HG03439 (cell line): ENCODE data around the gene CTNND2.

Experiments used
- ATAC-seq: cut with Tn5 transposase; IDR thresholded peaks from one replicate; pipeline ENCODE4 v1.9.1; 2021; ENCODE audit warnings: mild to moderate bottlenecking, moderate library complexity; ENCODE audit not compliant: unreplicated experiment

Gene CTNND2

DNA sequence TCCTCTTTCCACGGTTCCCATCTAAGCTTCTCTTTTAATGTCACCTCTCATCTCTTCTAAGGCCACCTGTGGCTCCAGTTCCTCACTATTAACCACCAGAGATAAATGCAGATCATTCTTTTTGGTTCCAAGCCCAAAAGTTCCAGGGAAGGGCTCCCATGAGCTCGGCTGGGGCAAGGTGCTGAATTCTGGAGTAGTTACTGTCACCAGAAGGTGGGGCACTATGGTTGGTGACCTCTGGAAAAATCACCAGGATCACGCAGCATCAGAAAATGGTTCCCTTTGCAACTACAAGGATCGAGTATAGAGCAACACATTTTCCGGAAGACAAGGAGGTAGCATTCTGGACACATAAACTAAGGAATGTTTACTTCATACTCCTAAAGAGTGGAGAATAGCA, 614.5 kb downstream of the CTNND2 start:
- ATAC-seq: no peak

GRCh38 chr5:11289208-11289607, 615.0 kb downstream of the CTNND2 start:
- no peak for ATAC-seq

DNA sequence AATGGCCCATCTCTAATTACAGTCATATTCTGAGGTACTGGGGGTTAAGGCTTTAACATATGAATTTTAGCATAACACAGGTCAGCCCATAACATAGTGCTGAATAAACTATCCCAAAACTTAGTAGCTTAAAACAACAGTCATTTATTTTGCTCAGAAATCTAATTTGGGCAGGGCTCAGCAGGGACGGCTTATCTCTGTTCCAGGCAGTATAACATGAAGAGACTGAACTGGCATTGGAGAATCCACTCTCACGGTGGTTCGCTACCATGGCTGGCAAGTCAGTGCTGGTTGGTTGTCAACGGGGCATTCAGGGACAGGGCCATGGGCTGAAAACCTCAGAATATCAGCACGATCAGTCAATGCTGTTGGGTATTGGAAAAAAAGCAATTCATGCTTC, 622.4 kb downstream of the CTNND2 start:
- ATAC-seq: no peak

DNA sequence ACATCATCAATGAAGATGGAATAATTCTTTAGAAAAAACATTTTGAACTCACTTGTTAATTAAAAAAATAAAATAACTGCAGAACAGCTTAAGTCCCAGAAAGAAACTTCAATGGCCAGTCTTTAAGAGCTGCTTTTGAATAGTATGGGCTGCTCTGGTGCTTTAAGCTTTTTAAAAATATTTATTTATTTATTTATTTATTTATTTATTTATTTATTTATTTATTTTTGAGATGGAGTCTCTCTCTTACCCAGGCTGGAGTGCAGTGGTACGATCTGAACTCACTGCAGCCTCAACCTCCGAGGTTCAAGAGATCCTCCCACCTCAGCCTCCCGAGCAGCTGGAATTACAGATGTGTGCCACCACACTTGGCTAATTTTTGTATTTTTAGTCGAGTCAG, 626.9 kb downstream of the CTNND2 start:
- no peak for ATAC-seq

DNA sequence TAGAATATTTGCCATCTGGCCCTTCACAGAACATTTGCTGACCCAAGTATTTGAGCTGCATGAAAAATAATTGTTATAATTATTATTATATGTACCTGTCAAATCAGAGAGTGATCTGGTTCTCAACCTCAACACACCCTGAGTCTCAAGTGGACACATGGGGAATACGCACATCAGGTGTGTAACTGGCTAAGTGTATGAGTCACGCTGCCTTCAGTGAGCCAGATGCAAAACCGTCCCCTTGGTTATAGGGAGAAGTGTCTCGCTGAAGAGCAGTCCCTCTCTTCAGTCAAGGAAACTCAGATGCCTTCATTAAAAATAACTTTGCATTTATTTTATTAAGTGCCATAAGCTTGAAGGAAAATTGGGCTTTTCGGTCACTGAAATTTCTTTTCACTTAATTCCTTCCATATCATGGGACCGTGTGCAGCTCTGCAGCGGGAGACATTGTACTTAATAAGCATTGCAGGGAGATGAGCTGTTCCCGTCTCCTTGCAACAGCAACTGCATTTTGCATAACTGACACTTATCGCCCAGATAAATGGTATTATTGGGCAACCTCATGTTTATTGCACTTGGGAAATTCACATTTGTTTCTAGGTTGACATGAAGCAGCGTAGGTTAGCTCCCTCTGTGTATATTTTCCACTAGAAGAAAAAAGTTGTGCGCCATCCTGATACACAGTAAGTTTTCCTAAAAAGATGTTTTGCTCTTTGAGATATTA, 630.9 kb downstream of the CTNND2 start:
- ATAC-seq: no peak

DNA sequence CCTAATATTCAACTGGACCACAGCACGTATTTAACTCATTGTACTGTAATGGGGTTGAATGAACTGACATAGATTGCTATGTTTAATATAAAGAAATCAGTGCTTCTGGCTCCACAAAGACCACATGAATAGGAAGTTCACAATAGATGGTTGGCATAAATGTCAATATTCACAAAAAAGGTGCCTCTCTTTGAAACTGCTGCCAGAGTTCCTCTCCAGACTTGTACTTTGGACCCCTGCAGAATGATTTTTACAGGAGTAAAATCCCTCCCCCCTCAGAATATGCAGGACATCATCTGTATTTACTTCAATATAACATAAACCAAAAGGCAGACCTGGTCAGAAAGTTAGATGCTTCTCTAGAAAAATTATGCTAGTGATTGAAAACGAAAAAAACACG, 634.7 kb downstream of the CTNND2 start:
- no peak for ATAC-seq

- ATAC-seq: no peak
Measured at GRCh38 chr5:11268891-11269290, 635.4 kb downstream of the CTNND2 start.

GRCh38 chr5:11266331-11266730, 637.9 kb downstream of the CTNND2 start:
- ATAC-seq: no peak

- ATAC-seq: no peak
Measured at GRCh38 chr5:11261241-11261640, 643.0 kb downstream of the CTNND2 start.

- ATAC-seq: no peak
Measured at GRCh38 chr5:11258001-11258400, 646.2 kb downstream of the CTNND2 start.

- ATAC-seq: no peak
Measured at GRCh38 chr5:11252523-11252922, 651.7 kb downstream of the CTNND2 start.

GRCh38 chr5:11252075-11252474, 652.2 kb downstream of the CTNND2 start:
- ATAC-seq: no peak

DNA sequence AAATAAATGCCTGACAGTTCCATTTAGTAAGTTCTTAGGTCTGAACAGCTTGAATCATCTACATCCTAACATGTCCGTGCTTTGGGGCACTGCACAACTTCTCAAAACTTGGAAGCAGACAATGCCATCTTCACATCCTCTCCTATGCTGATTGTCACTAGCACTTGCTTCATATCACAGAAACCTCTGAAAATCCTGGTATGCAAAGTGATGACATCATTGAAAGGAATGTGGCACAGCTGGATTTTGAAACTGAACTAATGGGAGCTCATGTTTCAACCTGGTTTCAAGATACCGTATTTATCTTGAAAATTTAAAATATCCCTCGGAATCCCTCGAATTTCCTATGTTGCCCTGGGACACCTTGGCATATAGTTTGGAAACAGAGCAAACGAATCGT, 653.0 kb downstream of the CTNND2 start:
- ATAC-seq: no peak

GRCh38 chr5:11248966-11249365, 655.3 kb downstream of the CTNND2 start:
- ATAC-seq: no peak

DNA sequence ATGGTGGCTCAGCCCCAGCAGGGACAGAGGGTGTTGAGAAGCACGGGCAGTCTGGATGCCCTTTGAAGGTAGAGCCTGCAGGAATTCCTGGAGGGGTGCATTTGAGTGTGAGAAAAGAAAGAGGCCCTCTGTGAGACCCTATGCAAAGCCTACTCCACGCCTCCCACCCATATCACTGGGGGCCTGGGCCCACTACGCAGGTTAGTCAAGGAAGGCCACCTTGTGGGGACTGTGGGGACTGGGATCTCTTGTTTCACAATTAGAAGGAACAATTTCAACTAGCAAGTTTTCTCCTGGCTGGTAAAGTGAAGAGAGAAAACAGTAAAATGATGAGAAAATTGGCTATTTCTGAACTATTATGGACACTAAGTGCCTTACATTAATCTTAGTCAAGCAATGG, 657.0 kb downstream of the CTNND2 start:
- ATAC-seq: no peak

- ATAC-seq: no peak
Measured at GRCh38 chr5:11240293-11241190, 663.7 kb downstream of the CTNND2 start.

DNA sequence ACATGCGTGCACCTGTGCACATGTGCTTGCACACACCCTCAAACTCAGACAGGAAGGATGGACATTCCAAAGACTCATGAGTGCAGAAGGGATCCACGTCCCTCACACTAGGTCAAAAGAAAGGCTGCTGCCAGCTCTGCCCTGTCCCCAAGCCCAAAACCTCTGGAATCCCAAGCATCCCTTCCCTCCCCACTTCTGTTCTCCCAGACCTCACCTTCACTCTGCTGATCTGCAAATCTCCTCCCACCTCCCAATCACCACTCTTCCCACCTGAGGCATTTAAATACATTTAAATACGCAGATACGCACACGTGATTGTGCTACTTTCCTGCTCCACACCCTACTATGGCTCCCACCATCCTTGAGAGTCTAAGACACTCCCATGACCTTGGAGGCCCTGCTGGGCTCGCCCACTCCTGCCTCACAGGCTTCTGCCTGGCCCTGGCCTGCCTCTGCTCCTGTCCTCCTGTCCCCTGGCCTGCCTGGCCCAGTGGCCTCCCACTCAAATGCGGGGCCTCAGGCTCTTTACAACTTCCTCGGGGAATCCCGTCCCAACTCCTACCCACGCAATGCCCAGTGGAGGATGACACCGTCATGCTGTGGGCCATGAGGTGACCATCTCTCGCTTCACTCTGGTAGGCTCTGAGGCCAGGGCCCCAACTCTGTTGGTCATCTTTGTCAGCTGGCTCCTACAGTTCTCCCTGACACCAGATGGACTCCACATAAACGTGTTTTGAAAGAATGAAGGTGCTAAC, 664.8 kb downstream of the CTNND2 start:
- no peak for ATAC-seq

DNA sequence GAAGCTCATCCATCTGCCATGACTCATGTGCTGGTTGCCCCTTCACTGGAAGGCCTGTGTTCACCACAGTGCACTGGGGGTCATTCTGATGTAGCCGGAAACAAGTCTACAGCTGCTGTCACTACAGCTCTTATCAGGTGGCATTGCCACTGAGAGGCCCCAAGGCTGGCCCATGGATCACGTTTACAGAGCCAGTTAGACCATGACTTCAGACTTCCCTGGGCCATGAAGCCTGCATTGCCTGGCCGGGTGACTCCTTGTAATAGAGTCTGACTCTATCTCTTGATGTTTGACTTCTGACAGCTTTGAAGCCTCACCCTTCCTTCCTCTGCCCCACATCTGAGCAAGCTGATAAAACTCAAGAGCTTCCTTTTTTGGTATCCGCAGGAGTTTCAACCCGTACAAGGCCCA, 669.7 kb downstream of the CTNND2 start:
- ATAC-seq: no peak

DNA sequence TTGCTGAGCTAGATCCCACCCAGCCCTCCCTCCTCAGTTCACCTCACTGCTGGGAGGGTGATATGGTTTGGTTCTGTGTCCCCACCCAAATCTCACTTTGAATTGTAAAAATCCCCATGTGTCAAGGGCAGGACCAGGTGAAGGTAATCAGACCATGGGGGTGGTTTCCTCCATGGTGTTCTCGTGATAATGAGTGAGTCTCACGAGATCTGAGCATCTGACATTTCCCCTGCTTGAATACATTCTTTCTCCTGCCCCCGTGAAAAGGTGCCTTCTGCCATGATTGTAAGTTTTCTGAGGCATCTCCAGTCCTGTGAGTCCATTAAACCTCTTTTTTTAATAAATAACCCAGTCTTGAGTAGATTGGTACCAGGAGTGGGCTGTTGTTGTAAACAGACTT, 673.4 kb downstream of the CTNND2 start:
- no peak for ATAC-seq

- no peak for ATAC-seq
Measured at GRCh38 chr5:11227064-11227463, 677.2 kb downstream of the CTNND2 start.

DNA sequence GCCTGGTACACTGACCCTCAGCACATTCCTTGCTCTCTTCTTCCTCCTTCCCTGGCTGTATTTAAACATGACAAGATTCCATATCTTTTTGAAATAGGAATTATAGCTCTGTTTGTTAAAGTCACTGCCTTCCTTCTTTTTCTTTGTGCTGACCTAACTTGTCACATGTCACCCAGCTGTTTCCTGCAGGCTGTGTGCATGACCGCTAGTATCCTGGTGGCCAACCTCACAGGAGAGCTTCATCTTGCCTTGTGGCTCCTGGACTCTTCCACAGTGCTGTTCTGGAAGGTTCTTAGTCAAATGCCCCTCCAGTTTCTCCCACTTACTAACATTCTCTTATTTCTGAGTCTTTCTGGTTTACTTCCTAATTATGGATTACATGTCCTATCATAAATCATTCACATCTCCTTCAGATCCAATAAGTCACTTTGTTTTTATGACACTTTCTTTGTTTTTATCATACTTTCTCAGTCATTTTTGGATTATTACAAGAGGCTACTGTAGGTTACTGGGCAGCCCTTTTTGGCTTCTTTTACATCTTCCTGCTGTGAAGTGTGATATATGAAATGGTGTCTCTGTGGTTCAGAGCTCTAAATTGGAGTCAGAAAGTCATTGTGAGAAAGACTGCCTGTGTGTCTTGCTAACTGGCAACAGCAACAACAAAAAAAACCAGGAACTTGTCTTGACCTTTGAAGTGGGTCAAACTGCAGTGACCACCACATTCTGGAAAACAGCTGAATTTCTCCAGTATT, 679.6 kb downstream of the CTNND2 start:
- ATAC-seq: no peak
